ENCODE measurements around the gene IFT172.

Gene IFT172

DNA sequence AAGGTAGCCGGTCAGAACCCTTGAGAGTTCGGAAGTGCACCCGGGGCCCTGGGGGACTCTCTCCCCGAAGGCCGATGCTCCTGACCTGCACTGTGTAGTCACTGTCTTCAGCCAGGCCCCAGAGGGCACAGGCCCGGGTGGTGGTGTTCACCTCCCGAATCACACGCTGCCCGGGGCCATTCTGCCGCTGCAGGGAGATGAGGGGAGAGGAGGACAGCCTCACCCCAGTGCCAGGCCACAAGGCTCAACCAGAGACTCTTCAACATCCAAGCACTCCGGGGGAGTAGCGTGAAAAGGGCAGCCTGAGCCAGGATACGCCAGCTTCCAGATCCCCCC, 4.4 kb upstream of the IFT172 start:
- peaks cover 2% of the 10 kb centered on the region; the same call in 1 of the 2 replicates for H3K4me1 ChIP-seq (ENCODE audit: control insufficient read depth, insufficient read depth, low read length)
- H3K27me3 ChIP-seq (ENCODE audit: control insufficient read depth, insufficient read depth, low read length): no peaks in the 10 kb centered on the region; the same call in 1 of the 2 replicates
- WGBS (ENCODE audit: insufficient coverage, insufficient read length): no CpG with 5 or more reads among the region's 13 CpGs
- no peaks in the 10 kb centered on the region for H3K36me3 ChIP-seq (ENCODE audit: control insufficient read depth, insufficient read depth, low read length)
- H3K9me3 ChIP-seq (ENCODE audit: control insufficient read depth, insufficient read depth, low read length): no peaks in the 10 kb centered on the region
- DNase-seq (ENCODE audit: low read depth, low spot score): no peak
- H3K4me3 ChIP-seq (ENCODE audit: low read length): no peak overlapping the region; the same call in 1 of the 2 replicates
- H3K27ac ChIP-seq (ENCODE audit: low read length): no peak overlapping the region

GRCh38 chr2:27492557-27492956, 3.0 kb upstream of the IFT172 start:
- Histone ChIP-seq H3K36me3 (ENCODE audit: control insufficient read depth, insufficient read depth, low read length) (no peaks in the 10 kb centered on the region), H3K27ac (ENCODE audit: low read length) (no peak overlapping the region), H3K4me3 (ENCODE audit: low read length) (no peak overlapping the region), H3K27me3 (ENCODE audit: control insufficient read depth, insufficient read depth, low read length) (no peaks in the 10 kb centered on the region; the same call in 1 of the 2 replicates), H3K9me3 (ENCODE audit: control insufficient read depth, insufficient read depth, low read length) (no peaks in the 10 kb centered on the region), H3K4me1 (ENCODE audit: control insufficient read depth, insufficient read depth, low read length) (peaks cover 2% of the 10 kb centered on the region; the same call in 1 of the 2 replicates)
- DNase-seq (ENCODE audit: low read depth, low spot score): no peak
- WGBS (ENCODE audit: insufficient coverage, insufficient read length): no CpG with 5 or more reads among the region's 4 CpGs

DNA sequence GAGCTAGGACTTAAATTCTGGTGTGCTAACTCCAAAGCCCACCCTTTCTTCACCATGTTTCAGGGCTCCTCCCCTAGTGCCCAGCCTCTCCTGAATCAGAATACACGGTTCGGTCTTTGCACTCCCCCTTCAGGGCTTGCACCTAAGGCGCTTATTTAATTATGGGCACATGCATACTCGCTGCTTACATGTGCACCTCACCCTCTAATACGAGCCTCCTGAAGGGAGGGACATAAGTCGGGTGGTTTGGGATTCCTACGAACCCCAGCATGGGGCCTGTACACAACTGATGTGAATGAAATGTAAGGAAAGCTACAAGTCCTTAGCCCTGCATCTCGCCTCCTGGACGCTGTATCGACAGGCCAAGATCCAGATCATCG, 435 bp downstream of the IFT172 start:
- Histone ChIP-seq H3K27me3 (ENCODE audit: control insufficient read depth, insufficient read depth, low read length) (no peaks in the 10 kb centered on the region; the same call in 1 of the 2 replicates), H3K9me3 (ENCODE audit: control insufficient read depth, insufficient read depth, low read length) (no peaks in the 10 kb centered on the region), H3K4me1 (ENCODE audit: control insufficient read depth, insufficient read depth, low read length) (peaks cover under 1% of the 10 kb centered on the region; the same call in 1 of the 2 replicates), H3K4me3 (ENCODE audit: low read length) (peak overlapping the region; percentile 65; the same call in 1 of the 2 replicates), H3K36me3 (ENCODE audit: control insufficient read depth, insufficient read depth, low read length) (no peaks in the 10 kb centered on the region), H3K27ac (ENCODE audit: low read length) (no peak overlapping the region)
- DNase-seq (ENCODE audit: low read depth, low spot score): no peak
- no CpG with 5 or more reads among the region's 11 CpGs for WGBS (ENCODE audit: insufficient coverage, insufficient read length)

DNA sequence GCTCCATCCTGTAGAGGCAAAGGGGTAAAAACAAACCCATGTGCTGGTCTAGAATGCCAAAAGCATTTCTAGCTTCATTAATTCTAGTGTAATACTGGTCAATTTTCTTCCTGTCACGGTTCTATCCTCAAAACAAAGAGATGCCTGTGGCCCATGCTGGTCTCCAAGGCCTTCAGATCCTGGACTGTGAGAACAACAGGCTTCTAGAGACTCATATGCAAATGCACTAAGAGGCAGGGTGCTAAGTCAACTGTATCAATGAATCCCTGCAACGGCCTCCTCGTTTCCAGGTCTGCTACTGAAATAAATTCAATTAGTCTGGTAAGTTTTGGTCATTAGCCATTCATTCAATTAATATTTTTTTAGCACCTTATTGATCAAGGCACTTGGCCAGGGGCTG, 4.0 kb downstream of the IFT172 start:
- no peaks in the 10 kb centered on the region for H3K9me3 ChIP-seq (ENCODE audit: control insufficient read depth, insufficient read depth, low read length)
- no peak overlapping the region for H3K4me3 ChIP-seq (ENCODE audit: low read length)
- H3K36me3 ChIP-seq (ENCODE audit: control insufficient read depth, insufficient read depth, low read length): no peaks in the 10 kb centered on the region
- no CpG with 5 or more reads among the region's 3 CpGs for WGBS (ENCODE audit: insufficient coverage, insufficient read length)
- DNase-seq (ENCODE audit: low read depth, low spot score): no peak
- no peaks in the 10 kb centered on the region for H3K27me3 ChIP-seq (ENCODE audit: control insufficient read depth, insufficient read depth, low read length)
- H3K4me1 ChIP-seq (ENCODE audit: control insufficient read depth, insufficient read depth, low read length): no peaks in the 10 kb centered on the region
- H3K27ac ChIP-seq (ENCODE audit: low read length): no peak overlapping the region

DNA sequence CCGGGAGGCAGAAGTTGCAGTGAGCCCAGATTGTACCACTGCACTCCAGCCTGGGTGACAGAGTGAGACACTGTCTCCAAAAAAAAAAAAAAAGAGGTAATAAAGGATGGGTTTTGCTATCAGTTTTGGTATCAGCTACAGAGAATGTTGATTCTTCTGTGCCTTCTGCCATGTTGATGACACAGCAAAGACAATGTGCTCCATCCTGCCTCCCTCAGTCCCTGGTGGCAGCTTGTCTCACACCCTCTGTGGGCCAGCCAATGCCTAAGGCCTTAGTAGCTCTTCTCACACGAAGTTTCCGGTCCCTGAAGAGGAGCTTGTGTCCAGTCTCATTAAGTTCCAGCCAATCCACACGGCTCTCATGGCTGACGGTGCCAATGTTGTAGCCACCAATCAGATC, 17.6 kb downstream of the IFT172 start:
- no peak for DNase-seq (ENCODE audit: low read depth, low spot score)
- Histone ChIP-seq H3K4me1 (ENCODE audit: control insufficient read depth, insufficient read depth, low read length) (no peaks in the 10 kb centered on the region), H3K36me3 (ENCODE audit: control insufficient read depth, insufficient read depth, low read length) (no peaks in the 10 kb centered on the region), H3K9me3 (ENCODE audit: control insufficient read depth, insufficient read depth, low read length) (no peaks in the 10 kb centered on the region), H3K27me3 (ENCODE audit: control insufficient read depth, insufficient read depth, low read length) (no peaks in the 10 kb centered on the region), H3K4me3 (ENCODE audit: low read length) (no peak overlapping the region), H3K27ac (ENCODE audit: low read length) (no peak overlapping the region)
- no CpG with 5 or more reads among the region's 5 CpGs for WGBS (ENCODE audit: insufficient coverage, insufficient read length)

DNA sequence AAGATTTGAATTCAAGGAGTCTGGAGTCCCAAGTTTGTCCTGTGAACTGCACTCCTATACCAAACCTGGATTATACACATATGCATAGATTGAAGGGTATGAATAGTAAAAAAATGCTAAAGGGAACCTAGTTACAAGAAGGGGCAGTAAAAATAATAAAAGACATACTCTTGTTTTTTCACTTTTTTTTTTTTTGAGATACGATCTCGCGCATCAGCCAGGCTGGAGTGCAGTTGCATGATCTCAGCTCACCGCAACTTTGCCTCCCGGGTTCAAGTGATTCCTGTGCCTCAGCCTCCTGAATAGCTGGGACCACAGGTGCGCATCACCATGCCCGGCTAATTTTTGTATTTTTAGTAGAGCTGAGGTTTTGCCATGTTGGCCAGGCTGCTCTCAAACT, 25.1 kb downstream of the IFT172 start:
- no peaks in the 10 kb centered on the region for H3K36me3 ChIP-seq (ENCODE audit: control insufficient read depth, insufficient read depth, low read length)
- H3K4me3 ChIP-seq (ENCODE audit: low read length): no peak overlapping the region
- H3K4me1 ChIP-seq (ENCODE audit: control insufficient read depth, insufficient read depth, low read length): no peaks in the 10 kb centered on the region
- H3K9me3 ChIP-seq (ENCODE audit: control insufficient read depth, insufficient read depth, low read length): no peaks in the 10 kb centered on the region
- DNase-seq (ENCODE audit: low read depth, low spot score): no peak
- no peaks in the 10 kb centered on the region for H3K27me3 ChIP-seq (ENCODE audit: control insufficient read depth, insufficient read depth, low read length)
- no peak overlapping the region for H3K27ac ChIP-seq (ENCODE audit: low read length)
- WGBS (ENCODE audit: insufficient coverage, insufficient read length): no CpG with 5 or more reads among the region's 7 CpGs

GRCh38 chr2:27461118-27461517, 28.4 kb downstream of the IFT172 start:
- WGBS (ENCODE audit: insufficient coverage, insufficient read length): no CpG with 5 or more reads among the region's 8 CpGs
- DNase-seq (ENCODE audit: low read depth, low spot score): no peak
- H3K4me3 ChIP-seq (ENCODE audit: low read length): no peak overlapping the region
- no peak overlapping the region for H3K27ac ChIP-seq (ENCODE audit: low read length)
- no peaks in the 10 kb centered on the region for H3K9me3 ChIP-seq (ENCODE audit: control insufficient read depth, insufficient read depth, low read length)
- no peaks in the 10 kb centered on the region; the same call in 1 of the 2 replicates for H3K36me3 ChIP-seq (ENCODE audit: control insufficient read depth, insufficient read depth, low read length)
- H3K4me1 ChIP-seq (ENCODE audit: control insufficient read depth, insufficient read depth, low read length): no peaks in the 10 kb centered on the region
- no peaks in the 10 kb centered on the region for H3K27me3 ChIP-seq (ENCODE audit: control insufficient read depth, insufficient read depth, low read length)

DNA sequence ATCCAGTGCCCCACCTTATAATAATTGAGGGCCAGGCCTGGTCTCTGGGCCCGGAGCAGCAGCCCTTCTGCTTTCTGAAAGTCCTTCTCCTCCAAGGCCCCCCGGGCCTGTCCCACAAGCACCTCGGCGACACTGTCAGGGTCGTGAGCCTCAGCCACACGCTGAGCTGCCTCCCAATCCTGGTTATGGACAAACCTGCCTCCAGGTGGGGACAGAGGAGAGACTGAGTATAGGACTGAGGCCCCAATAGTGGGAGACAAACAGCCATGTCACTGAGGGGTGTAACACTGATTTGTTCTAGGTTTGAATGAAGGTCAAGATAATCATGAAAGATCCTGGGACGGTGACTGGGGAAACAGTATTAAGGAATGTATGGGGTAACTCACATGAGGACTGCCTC, 35.6 kb downstream of the IFT172 start:
- H3K27ac ChIP-seq (ENCODE audit: low read length): no peak overlapping the region
- H3K4me3 ChIP-seq (ENCODE audit: low read length): no peak overlapping the region
- no peaks in the 10 kb centered on the region for H3K9me3 ChIP-seq (ENCODE audit: control insufficient read depth, insufficient read depth, low read length)
- no peaks in the 10 kb centered on the region; the same call in 1 of the 2 replicates for H3K36me3 ChIP-seq (ENCODE audit: control insufficient read depth, insufficient read depth, low read length)
- no peak for DNase-seq (ENCODE audit: low read depth, low spot score)
- H3K4me1 ChIP-seq (ENCODE audit: control insufficient read depth, insufficient read depth, low read length): no peaks in the 10 kb centered on the region
- no CpG with 5 or more reads among the region's 7 CpGs for WGBS (ENCODE audit: insufficient coverage, insufficient read length)
- no peaks in the 10 kb centered on the region for H3K27me3 ChIP-seq (ENCODE audit: control insufficient read depth, insufficient read depth, low read length)

DNA sequence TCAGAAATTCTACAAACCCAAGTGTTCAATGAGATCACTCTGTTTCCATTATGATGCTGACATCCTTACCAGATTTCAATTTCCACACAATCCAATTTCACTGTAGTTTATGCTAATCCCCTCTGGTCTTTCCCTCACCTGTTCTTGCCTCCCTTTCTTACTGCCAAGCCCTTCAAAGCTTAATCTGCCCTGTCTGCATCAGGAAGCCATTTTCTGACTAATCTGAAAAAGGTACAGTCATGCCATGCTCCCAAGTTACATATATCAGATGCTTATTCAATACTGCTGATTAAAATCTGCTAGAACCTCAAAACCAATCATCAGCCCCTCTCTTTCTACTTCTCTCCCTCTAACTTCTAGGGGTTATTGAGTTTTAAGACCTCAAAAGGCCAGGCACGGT, 38.4 kb downstream of the IFT172 start:
- H3K27ac ChIP-seq (ENCODE audit: low read length): no peak overlapping the region
- H3K36me3 ChIP-seq (ENCODE audit: control insufficient read depth, insufficient read depth, low read length): no peaks in the 10 kb centered on the region
- WGBS (ENCODE audit: insufficient coverage, insufficient read length): no CpG with 5 or more reads among the region's 1 CpG

DNA sequence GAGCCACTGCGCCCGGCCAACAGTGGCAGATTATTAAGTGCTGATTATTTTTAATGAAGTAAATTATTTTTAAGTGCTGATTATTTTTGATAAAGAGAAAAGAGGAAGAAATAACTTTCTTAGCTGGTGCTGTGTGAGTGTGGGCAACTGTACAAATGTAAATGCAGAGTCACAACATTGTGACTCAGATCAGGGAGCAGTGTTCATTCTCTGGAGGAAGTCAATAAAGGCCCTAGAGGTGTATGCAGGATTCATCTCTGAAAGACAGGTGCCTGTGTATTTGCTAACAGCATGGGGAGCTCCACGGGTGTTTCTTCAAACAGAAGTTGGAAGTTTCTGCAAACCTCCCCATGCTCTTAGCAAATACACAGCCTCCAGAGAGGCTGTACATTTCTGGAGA, 41.2 kb downstream of the IFT172 start:
- Histone ChIP-seq H3K27me3 (ENCODE audit: control insufficient read depth, insufficient read depth, low read length) (no peaks in the 10 kb centered on the region), H3K4me1 (ENCODE audit: control insufficient read depth, insufficient read depth, low read length) (no peaks in the 10 kb centered on the region), H3K9me3 (ENCODE audit: control insufficient read depth, insufficient read depth, low read length) (no peaks in the 10 kb centered on the region), H3K27ac (ENCODE audit: low read length) (no peak overlapping the region), H3K4me3 (ENCODE audit: low read length) (no peak overlapping the region), H3K36me3 (ENCODE audit: control insufficient read depth, insufficient read depth, low read length) (no peaks in the 10 kb centered on the region; the same call in none of the 2 replicates)
- no CpG with 5 or more reads among the region's 3 CpGs for WGBS (ENCODE audit: insufficient coverage, insufficient read length)
- DNase-seq (ENCODE audit: low read depth, low spot score): no peak

More for the DNA sequence above, 38.4 kb downstream of the IFT172 start:
- H3K4me1 ChIP-seq (ENCODE audit: control insufficient read depth, insufficient read depth, low read length): no peaks in the 10 kb centered on the region
- no peaks in the 10 kb centered on the region for H3K27me3 ChIP-seq (ENCODE audit: control insufficient read depth, insufficient read depth, low read length)
- H3K4me3 ChIP-seq (ENCODE audit: low read length): no peak overlapping the region
- H3K9me3 ChIP-seq (ENCODE audit: control insufficient read depth, insufficient read depth, low read length): no peaks in the 10 kb centered on the region
- DNase-seq (ENCODE audit: low read depth, low spot score): no peak

GRCh38 chr2:27446057-27446456, 43.5 kb downstream of the IFT172 start:
- Histone ChIP-seq H3K36me3 (ENCODE audit: control insufficient read depth, insufficient read depth, low read length) (peaks cover 1% of the 10 kb centered on the region), H3K27me3 (ENCODE audit: control insufficient read depth, insufficient read depth, low read length) (no peaks in the 10 kb centered on the region), H3K9me3 (ENCODE audit: control insufficient read depth, insufficient read depth, low read length) (no peaks in the 10 kb centered on the region), H3K27ac (ENCODE audit: low read length) (no peak overlapping the region), H3K4me1 (ENCODE audit: control insufficient read depth, insufficient read depth, low read length) (0 out of 2 replicates have a peak, but pooled peaks cover 2% of the 10 kb centered on the region), H3K4me3 (ENCODE audit: low read length) (no peak overlapping the region)
- no CpG with 5 or more reads among the region's 3 CpGs for WGBS (ENCODE audit: insufficient coverage, insufficient read length)
- DNase-seq (ENCODE audit: low read depth, low spot score): no peak

All from iPS DF 6.9 (cell line).